ENCODE measurements around the gene FAM120A.
"Not testable (repeated sequence)": the region's sequence is repeated elsewhere in the genome, so short reads cannot be mapped to it uniquely, and the experiment has no call there.

The FAM120A gene

GRCh38 chr9:93431539-93432105 lies 19.9 kb upstream of the FAM120A start:
- Histone ChIP-seq H2AFZ (ENCODE audit: low read length, unreplicated experiment) (no peak overlapping the region), H3K27ac (ENCODE audit: low read depth, low read length) (no peak overlapping the region), H3K27me3 (ENCODE audit: insufficient read depth, low read length) (peaks cover 15% of the 10 kb centered on the region)

DNA sequence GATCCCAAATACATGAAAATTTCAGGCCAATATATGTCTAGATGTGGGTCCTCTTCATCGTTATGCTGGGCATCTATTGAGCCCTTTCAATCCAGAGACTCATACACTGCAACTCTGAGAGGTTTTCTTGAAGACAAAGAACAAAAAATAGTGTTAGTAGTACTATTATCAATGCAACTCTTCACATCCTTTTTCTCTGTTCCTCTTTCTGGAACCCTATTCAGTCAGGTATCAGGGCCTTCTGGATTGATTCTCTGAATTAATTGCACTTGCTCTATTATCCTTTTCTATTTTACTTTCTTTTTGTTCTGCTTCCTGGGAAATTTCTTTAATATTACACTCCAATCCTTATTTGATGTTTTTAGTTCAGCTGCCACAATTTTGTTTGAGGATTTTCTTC lies 18.5 kb upstream of the FAM120A start:
- Histone ChIP-seq H3K4me1 (ENCODE audit: control insufficient read depth, insufficient read depth, low read length, unreplicated experiment) (no peaks in the 10 kb centered on the region), H3K4me3 (ENCODE audit: low read depth, low read length) (no peak overlapping the region), H3K27me3 (ENCODE audit: insufficient read depth, low read length) (peaks cover 6% of the 10 kb centered on the region), H3K27ac (ENCODE audit: low read depth, low read length) (no peak overlapping the region), H3K36me3 (ENCODE audit: insufficient read depth, low read length) (no peaks in the 10 kb centered on the region), H3K79me2 (ENCODE audit: control insufficient read depth, insufficient read depth, low read length, unreplicated experiment) (no peaks in the 10 kb centered on the region), H2AFZ (ENCODE audit: low read length, unreplicated experiment) (no peak overlapping the region)

More at GRCh38 chr9:93431539-93432105, 19.9 kb upstream of the FAM120A start:
- Histone ChIP-seq H3K4me3 (ENCODE audit: low read depth, low read length) (no peak overlapping the region), H3K79me2 (ENCODE audit: control insufficient read depth, insufficient read depth, low read length, unreplicated experiment) (no peaks in the 10 kb centered on the region), H3K4me1 (ENCODE audit: control insufficient read depth, insufficient read depth, low read length, unreplicated experiment) (no peaks in the 10 kb centered on the region), H3K36me3 (ENCODE audit: insufficient read depth, low read length) (no peaks in the 10 kb centered on the region)

- H2AFZ ChIP-seq (ENCODE audit: low read length, unreplicated experiment), result no peak overlapping the region
- no peaks in the 10 kb centered on the region for H3K36me3 ChIP-seq (ENCODE audit: insufficient read depth, low read length)
- no peaks in the 10 kb centered on the region for H3K79me2 ChIP-seq (ENCODE audit: control insufficient read depth, insufficient read depth, low read length, unreplicated experiment)
- peaks cover 4% of the 10 kb centered on the region; the same call in 1 of the 2 replicates for H3K27me3 ChIP-seq (ENCODE audit: insufficient read depth, low read length)
- H3K27ac ChIP-seq (ENCODE audit: low read depth, low read length), result no peak overlapping the region
- H3K4me3 ChIP-seq (ENCODE audit: low read depth, low read length), result no peak overlapping the region
- no peaks in the 10 kb centered on the region for H3K4me1 ChIP-seq (ENCODE audit: control insufficient read depth, insufficient read depth, low read length, unreplicated experiment)
These were observed 17.4 kb upstream of the FAM120A start for GRCh38 chr9:93434056-93434455.

DNA sequence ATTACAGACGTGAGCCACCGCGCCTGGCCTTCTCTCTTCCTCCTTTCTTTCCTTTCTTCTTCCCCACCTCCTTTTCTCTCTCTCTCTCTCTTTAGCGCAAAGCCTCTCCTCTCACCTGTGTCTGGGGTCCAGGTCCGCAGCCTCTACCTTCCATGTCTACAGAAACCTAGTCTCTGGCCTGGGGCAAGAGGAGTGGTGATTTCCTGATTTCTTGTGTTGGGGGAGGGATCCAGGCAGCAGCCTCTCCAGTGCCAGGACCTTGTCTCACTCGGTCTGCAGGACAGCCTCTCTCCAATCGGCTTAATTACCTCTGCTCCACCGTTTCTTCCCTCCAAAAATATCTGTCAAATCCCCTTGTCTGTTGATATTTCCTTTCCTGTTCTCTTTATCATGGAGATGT lies 16.1 kb upstream of the FAM120A start:
- Histone ChIP-seq H3K4me1 (ENCODE audit: control insufficient read depth, insufficient read depth, low read length, unreplicated experiment) (no peaks in the 10 kb centered on the region), H3K79me2 (ENCODE audit: control insufficient read depth, insufficient read depth, low read length, unreplicated experiment) (no peaks in the 10 kb centered on the region), H3K36me3 (ENCODE audit: insufficient read depth, low read length) (no peaks in the 10 kb centered on the region), H2AFZ (ENCODE audit: low read length, unreplicated experiment) (no peak overlapping the region), H3K27me3 (ENCODE audit: insufficient read depth, low read length) (0 out of 2 replicates have a peak, but pooled peaks cover 4% of the 10 kb centered on the region), H3K27ac (ENCODE audit: low read depth, low read length) (no peak overlapping the region), H3K4me3 (ENCODE audit: low read depth, low read length) (no peak overlapping the region)

GRCh38 chr9:93436218-93436617 lies 15.3 kb upstream of the FAM120A start:
- Histone ChIP-seq H3K4me3 (ENCODE audit: low read depth, low read length) (no peak overlapping the region), H3K27me3 (ENCODE audit: insufficient read depth, low read length) (0 out of 2 replicates have a peak, but pooled peaks cover 4% of the 10 kb centered on the region), H2AFZ (ENCODE audit: low read length, unreplicated experiment) (no peak overlapping the region)

DNA sequence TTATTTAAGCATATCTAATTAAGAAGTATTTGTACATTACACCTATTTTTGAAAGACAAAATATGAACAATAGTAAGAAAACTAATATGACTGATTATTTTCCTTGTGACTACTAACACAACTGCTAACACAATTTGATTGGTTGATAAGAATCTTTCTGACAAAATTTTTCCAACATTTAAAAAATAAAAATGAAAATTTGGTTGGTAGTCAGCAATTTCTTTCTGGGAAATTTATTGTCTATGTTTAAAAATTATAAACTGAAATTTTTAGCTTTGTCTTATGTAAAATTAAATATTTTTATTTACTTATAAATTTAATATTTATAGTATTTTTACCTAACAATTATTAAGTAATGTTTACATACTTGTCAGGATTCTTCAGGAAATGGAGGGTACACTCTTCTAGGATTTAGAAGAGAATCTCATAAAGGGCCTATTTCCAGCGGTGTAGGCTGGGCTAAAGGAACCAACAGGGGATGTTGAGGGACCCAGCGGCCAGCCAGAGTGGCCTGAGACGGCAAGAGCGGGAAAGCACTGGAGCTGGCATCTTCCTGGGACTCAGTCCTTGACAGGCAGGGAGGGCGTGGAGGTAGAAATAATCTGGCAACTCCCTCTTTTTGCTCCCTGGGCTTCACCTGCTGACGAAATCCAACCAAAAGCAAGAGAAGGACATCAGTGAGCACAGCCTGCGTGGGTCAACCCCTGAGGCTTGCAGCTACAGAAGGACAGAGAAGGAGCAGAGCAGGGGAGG lies 14.7 kb upstream of the FAM120A start:
- Histone ChIP-seq H3K36me3 (ENCODE audit: insufficient read depth, low read length) (no peaks in the 10 kb centered on the region), H3K27ac (ENCODE audit: low read depth, low read length) (no peak overlapping the region), H3K79me2 (ENCODE audit: control insufficient read depth, insufficient read depth, low read length, unreplicated experiment) (no peaks in the 10 kb centered on the region), H3K27me3 (ENCODE audit: insufficient read depth, low read length) (no peaks in the 10 kb centered on the region), H3K4me1 (ENCODE audit: control insufficient read depth, insufficient read depth, low read length, unreplicated experiment) (no peaks in the 10 kb centered on the region), H2AFZ (ENCODE audit: low read length, unreplicated experiment) (no peak overlapping the region), H3K4me3 (ENCODE audit: low read depth, low read length) (no peak overlapping the region)

More at GRCh38 chr9:93436218-93436617, 15.3 kb upstream of the FAM120A start:
- no peak overlapping the region for H3K27ac ChIP-seq (ENCODE audit: low read depth, low read length)
- H3K79me2 ChIP-seq (ENCODE audit: control insufficient read depth, insufficient read depth, low read length, unreplicated experiment), result no peaks in the 10 kb centered on the region
- no peaks in the 10 kb centered on the region for H3K36me3 ChIP-seq (ENCODE audit: insufficient read depth, low read length)
- no peaks in the 10 kb centered on the region for H3K4me1 ChIP-seq (ENCODE audit: control insufficient read depth, insufficient read depth, low read length, unreplicated experiment)

- Histone ChIP-seq H3K27ac (ENCODE audit: low read depth, low read length) (no peak overlapping the region), H3K36me3 (ENCODE audit: insufficient read depth, low read length) (no peaks in the 10 kb centered on the region), H3K4me1 (ENCODE audit: control insufficient read depth, insufficient read depth, low read length, unreplicated experiment) (no peaks in the 10 kb centered on the region), H2AFZ (ENCODE audit: low read length, unreplicated experiment) (no peak overlapping the region), H3K4me3 (ENCODE audit: low read depth, low read length) (no peak overlapping the region), H3K79me2 (ENCODE audit: control insufficient read depth, insufficient read depth, low read length, unreplicated experiment) (no peaks in the 10 kb centered on the region), H3K27me3 (ENCODE audit: insufficient read depth, low read length) (no peaks in the 10 kb centered on the region)
These were observed 13.5 kb upstream of the FAM120A start for GRCh38 chr9:93437996-93438395.

- H3K4me1 ChIP-seq (ENCODE audit: control insufficient read depth, insufficient read depth, low read length, unreplicated experiment); H2AFZ ChIP-seq (ENCODE audit: low read length, unreplicated experiment); H3K27me3 ChIP-seq (ENCODE audit: insufficient read depth, low read length); H3K27ac ChIP-seq (ENCODE audit: low read depth, low read length); H3K4me3 ChIP-seq (ENCODE audit: low read depth, low read length); H3K79me2 ChIP-seq (ENCODE audit: control insufficient read depth, insufficient read depth, low read length, unreplicated experiment); H3K36me3 ChIP-seq (ENCODE audit: insufficient read depth, low read length): not testable (repeated sequence)
These were observed 12.2 kb upstream of the FAM120A start for GRCh38 chr9:93439301-93439700.

GRCh38 chr9:93440896-93441580 lies 10.4 kb upstream of the FAM120A start:
- peaks cover 5% of the 10 kb centered on the region for H3K36me3 ChIP-seq (ENCODE audit: insufficient read depth, low read length)
- no peaks in the 10 kb centered on the region for H3K27me3 ChIP-seq (ENCODE audit: insufficient read depth, low read length)
- H3K4me1 ChIP-seq (ENCODE audit: control insufficient read depth, insufficient read depth, low read length, unreplicated experiment), result no peaks in the 10 kb centered on the region
- H2AFZ ChIP-seq (ENCODE audit: low read length, unreplicated experiment), result no peak overlapping the region
- H3K27ac ChIP-seq (ENCODE audit: low read depth, low read length), result no peak overlapping the region
- no peaks in the 10 kb centered on the region for H3K79me2 ChIP-seq (ENCODE audit: control insufficient read depth, insufficient read depth, low read length, unreplicated experiment)
- H3K4me3 ChIP-seq (ENCODE audit: low read depth, low read length), result no peak overlapping the region

DNA sequence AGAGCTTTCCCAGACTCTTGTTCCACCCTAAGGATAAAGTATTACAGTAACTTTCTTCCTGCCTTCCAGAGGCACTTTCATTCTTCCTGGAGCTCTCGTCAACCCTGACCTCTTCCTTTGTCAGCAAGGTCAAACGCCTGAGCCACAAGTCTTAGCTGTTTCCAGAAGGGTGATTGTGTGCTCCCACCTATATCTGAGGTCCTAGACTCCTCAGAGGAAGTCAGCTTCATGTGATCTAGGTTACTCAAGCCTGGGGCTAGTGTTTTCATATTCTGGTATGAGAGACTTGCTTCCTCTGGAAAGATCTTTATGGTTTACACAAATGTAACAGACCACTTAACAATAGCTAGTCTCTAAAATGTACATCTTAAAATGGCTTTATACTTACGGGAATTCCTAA lies 5.4 kb upstream of the FAM120A start:
- peaks cover 26% of the 10 kb centered on the region for H3K36me3 ChIP-seq (ENCODE audit: insufficient read depth, low read length)
- H2AFZ ChIP-seq (ENCODE audit: low read length, unreplicated experiment), result no peak overlapping the region
- H3K4me3 ChIP-seq (ENCODE audit: low read depth, low read length), result no peak overlapping the region
- no peaks in the 10 kb centered on the region for H3K27me3 ChIP-seq (ENCODE audit: insufficient read depth, low read length)
- H3K4me1 ChIP-seq (ENCODE audit: control insufficient read depth, insufficient read depth, low read length, unreplicated experiment), result peaks cover 9% of the 10 kb centered on the region
- H3K27ac ChIP-seq (ENCODE audit: low read depth, low read length), result no peak overlapping the region
- peaks cover 11% of the 10 kb centered on the region for H3K79me2 ChIP-seq (ENCODE audit: control insufficient read depth, insufficient read depth, low read length, unreplicated experiment)

All from ACC112 (cell line).